Activated T-cell treated with anti-CD3 and anti-CD28 coated beads for 24 hours (primary cell): ENCODE results near the gene SURF2.
A peak's percentile ranks its signal among the peaks of the same experiment; 100 is the strongest.

ENCODE experiments used
- DNase-seq: peaks from one replicate; pipeline ENCODE4 v3.0.0-alpha.2; 2020; ENCODE audit warnings: low read depth

SURF2 gene

DNA sequence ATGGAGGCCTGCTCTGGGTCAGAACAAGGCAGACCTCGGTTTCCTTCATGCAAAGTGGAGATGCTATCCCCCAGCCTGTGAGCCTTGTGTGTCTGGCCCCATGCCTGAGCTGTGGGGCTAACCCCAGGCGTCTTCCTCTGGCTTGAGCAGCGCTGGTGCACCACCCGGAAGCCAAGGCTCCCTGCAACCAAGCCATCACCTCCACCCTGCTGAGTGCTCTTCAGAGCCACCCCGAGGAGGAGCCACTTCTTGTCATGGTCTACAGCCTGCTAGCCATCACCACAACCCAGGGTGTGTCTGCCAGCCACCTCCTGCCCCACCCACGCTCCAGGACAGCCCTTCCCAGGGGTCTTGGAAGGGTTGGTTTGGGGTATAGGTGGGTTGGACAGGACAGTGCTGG, 45.2 kb downstream of the SURF2 start:
- DNase-seq: no peak

GRCh38 chr9:133402689-133403088, 46.3 kb downstream of the SURF2 start:
- DNase-seq: no peak

DNA sequence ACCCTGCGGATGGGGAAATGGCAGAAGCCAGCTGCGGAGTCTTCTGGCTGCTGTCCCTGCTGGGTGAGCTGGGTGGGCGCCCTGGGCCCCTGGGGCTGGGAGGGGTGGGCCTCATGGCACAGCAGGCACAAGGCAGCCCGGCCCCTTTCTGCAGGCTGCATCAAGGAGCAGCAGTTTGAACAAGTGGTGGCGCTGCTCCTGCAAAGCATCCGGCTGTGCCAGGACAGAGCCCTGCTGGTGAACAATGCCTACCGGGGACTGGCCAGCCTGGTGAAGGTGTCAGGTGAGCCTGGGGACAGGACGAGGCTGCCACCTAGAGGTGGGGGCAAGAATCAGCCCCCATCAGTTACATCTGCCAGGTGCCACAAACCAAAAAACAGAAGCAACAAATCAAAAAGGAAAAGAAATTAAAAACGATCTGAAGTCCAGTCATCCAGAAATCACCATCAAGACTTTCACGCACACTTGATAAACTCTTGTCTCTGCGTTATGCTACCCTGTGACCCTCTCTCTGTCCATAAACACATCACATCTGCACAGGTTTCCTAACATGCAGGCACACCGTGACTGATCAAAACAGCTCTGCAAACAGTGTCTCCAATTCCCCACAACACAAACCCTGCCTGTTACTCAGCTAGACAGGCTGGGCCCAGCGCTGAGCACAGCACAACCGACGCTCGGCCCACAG, 47.6 kb downstream of the SURF2 start:
- DNase-seq: peak; percentile 37

- DNase-seq: no peak
These were observed 48.2 kb downstream of the SURF2 start for GRCh38 chr9:133404454-133405002.

GRCh38 chr9:133405508-133406438, 49.4 kb downstream of the SURF2 start:
- no peak for DNase-seq

DNA sequence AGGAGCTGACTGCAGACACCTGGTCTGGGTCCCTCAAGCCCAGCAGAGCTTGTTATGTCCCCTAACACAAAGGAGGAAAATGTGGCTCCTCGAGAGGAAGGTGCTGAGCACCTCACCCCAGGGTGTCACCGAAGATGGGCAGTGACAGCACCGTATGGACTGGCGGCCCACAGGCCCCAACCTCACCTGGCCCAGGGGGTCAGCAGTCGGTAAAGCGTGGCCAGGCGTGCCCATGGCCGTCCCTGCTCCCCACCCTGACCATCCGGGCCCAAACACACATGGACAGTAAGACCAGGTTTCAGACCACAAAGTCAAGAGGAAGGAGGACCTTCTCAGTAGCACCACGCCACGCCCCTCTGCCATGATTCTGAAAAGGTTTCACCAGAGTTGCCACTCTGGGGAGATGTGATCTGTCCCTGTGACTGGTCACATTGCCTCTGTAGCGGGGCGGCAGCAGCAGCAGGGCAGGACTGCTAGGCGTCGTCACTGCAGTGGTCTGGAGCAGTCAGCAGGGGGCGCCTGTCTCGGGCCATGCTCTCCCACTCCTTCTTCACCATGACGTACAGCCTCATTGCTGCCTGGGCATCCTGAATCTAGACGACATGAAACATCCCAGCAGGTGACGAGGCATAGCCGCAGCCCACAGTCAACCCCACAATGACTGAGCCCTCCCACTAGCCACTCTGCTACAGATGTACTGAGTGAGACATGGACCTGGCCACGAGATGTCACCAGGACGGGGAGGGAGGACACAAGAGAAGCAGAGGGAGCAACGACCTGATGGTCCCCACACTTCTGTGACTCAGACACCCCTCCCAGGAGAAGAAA, 50.3 kb downstream of the SURF2 start:
- DNase-seq: peak; percentile 77

GRCh38 chr9:133408042-133408441, 51.7 kb downstream of the SURF2 start:
- DNase-seq: no peak
